ENCODE measurements around the gene DOP1B.

The DOP1B gene

DNA sequence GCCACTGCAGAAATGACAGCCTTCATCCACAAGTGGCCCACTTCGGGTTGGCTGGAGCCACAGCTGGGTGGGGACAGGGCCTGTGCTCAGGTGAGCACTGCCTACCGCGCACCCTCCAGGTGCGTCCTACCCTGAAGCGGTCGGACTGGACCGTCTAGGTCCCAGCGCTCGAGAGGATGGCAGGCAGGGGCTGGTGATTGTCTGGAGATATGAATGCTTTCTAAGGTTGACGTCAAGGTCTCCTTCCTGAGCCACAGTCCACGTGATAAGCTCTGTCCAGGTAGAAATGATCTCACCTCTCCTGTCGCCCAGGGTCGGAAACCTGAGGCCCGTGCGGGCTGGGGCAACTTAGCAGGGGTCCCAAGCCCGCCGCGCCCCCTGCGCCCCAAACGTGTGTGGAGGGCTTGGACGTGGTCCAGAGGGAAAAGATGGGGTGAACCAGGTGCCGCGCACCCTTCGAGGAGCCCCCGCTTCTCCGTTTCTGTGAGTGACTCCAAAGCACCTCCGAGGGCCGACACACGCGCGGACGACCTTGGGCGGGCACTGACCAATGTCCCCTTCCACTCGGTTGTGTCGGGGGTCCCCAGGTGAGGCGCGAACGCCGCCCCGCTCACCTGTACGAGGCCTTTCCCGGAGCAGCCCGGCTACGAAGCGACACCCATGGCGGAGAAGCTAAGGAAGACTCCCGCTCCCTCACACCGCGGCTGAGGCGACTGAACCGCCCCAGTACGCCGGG, 853 bp upstream of the DOP1B start:
- Histone ChIP-seq H3K4me3 (ENCODE audit: low read depth, low read length) (peak overlapping the region; percentile 81), H3K27ac (peak overlapping the region; percentile 98), H3K79me2 (peaks cover 13% of the 10 kb centered on the region), H3K36me3 (ENCODE audit: control insufficient read depth, insufficient read depth, low read length) (no peaks in the 10 kb centered on the region), H3K27me3 (ENCODE audit: control insufficient read depth, insufficient read depth, low read length) (no peaks in the 10 kb centered on the region), H3K9ac (peak overlapping the region; percentile 16), H2AFZ (peak overlapping the region; percentile 83), H3K9me3 (ENCODE audit: control insufficient read depth, low read length) (no peaks in the 10 kb centered on the region), H3K4me2 (ENCODE audit: low read length) (peak overlapping the region; percentile 92), H3K4me1 (no peaks in the 10 kb centered on the region)
- TF ChIP-seq, protein P1, sequence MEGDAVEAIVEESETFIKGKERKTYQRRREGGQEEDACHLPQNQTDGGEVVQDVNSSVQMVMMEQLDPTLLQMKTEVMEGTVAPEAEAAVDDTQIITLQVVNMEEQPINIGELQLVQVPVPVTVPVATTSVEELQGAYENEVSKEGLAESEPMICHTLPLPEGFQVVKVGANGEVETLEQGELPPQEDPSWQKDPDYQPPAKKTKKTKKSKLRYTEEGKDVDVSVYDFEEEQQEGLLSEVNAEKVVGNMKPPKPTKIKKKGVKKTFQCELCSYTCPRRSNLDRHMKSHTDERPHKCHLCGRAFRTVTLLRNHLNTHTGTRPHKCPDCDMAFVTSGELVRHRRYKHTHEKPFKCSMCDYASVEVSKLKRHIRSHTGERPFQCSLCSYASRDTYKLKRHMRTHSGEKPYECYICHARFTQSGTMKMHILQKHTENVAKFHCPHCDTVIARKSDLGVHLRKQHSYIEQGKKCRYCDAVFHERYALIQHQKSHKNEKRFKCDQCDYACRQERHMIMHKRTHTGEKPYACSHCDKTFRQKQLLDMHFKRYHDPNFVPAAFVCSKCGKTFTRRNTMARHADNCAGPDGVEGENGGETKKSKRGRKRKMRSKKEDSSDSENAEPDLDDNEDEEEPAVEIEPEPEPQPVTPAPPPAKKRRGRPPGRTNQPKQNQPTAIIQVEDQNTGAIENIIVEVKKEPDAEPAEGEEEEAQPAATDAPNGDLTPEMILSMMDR (IDR thresholded peaks at IDR 0.05) = no peak

DNA sequence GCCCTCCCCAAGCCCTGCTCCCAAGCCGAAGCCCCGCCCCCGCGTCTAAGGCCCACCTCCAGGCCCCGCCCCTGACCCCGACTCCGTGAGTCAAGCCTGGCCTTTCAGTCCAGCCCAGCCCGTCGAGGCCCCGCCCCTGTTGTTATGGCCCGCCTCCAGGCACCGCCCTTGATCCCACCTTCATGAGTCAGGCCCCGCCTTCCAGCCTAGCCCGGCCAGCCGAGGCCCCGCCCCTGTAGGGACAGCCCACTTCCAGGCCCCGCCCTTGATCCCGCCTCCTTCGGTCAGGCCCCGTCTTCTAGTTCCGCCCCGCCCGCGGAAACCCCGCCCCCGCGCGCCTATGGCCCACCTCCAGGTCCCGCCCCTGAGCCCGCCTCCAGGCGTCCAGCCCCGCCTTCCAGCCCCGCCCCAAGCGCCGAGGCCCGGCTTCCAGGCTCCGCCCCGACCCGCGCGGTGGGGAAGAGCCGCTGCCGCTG, 247 bp upstream of the DOP1B start:
- peak overlapping the region; percentile 64 for H2AFZ ChIP-seq
- peaks cover 15% of the 10 kb centered on the region for H3K79me2 ChIP-seq
- TF ChIP-seq, protein P1 (IDR thresholded peaks at IDR 0.05) = no peak
- H3K36me3 ChIP-seq (ENCODE audit: control insufficient read depth, insufficient read depth, low read length) = no peaks in the 10 kb centered on the region
- H3K4me1 ChIP-seq = no peaks in the 10 kb centered on the region
- H3K9me3 ChIP-seq (ENCODE audit: control insufficient read depth, low read length) = no peaks in the 10 kb centered on the region
- H3K9ac ChIP-seq = peak overlapping the region; percentile 16
- peak overlapping the region; percentile 98 for H3K27ac ChIP-seq
- peak overlapping the region; percentile 92 for H3K4me2 ChIP-seq (ENCODE audit: low read length)
- H3K27me3 ChIP-seq (ENCODE audit: control insufficient read depth, insufficient read depth, low read length) = no peaks in the 10 kb centered on the region
- peak overlapping the region; percentile 81 for H3K4me3 ChIP-seq (ENCODE audit: low read depth, low read length)

DNA sequence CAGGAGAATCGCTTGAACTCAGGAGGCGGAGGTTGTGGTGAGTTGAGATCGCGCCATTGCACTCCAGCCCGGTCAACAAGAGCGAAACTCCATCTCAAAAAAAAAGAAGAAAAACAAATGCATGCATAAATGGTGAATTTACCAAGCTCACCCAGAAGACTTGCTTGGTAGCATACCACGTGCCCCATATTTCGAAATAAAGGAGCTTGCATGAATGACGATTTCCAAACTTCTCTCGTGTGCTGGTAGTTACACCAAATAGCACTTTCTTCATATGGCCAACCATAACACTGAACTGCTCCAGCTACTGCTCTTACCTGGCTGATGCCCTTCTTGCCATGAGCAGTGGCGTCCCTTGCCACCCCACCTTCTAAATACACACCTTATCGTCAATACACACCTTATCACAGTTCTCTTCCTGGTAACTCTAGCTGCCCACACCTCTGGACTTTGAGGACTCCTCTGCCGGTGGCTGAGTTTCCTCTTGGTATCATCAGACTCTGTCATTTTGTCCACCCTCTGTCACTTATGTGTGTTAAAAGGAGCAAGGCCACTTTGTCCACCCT, 2.8 kb downstream of the DOP1B start:
- Histone ChIP-seq H2AFZ (no peak overlapping the region), H3K9me3 (ENCODE audit: control insufficient read depth, low read length) (no peaks in the 10 kb centered on the region), H3K27ac (no peak overlapping the region), H3K4me2 (ENCODE audit: low read length) (no peak overlapping the region), H3K36me3 (ENCODE audit: control insufficient read depth, insufficient read depth, low read length) (no peaks in the 10 kb centered on the region), H3K9ac (no peak overlapping the region), H3K4me3 (ENCODE audit: low read depth, low read length) (no peak overlapping the region), H3K27me3 (ENCODE audit: control insufficient read depth, insufficient read depth, low read length) (no peaks in the 10 kb centered on the region), H3K4me1 (peaks cover 3% of the 10 kb centered on the region), H3K79me2 (peaks cover 22% of the 10 kb centered on the region)
- TF ChIP-seq, protein P1 (IDR thresholded peaks at IDR 0.05) = no peak

DNA sequence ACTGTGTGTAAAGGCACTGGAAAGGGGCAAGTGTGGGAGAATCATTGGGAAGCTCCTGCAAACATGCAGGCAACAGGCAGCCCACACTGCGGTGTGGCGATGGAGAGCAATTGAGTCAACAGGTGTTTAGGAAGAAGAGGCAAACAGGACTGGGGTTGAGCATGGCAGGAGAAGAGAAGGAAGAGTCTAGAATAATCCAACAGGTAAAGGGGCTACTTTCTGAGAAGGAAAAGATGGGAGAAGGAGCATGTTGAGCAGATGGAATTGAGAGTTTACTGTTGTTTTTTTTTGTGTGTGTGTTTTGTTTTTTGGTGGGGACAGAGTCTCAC, 4.2 kb downstream of the DOP1B start:
- Histone ChIP-seq H3K4me1 (peaks cover 3% of the 10 kb centered on the region), H3K9me3 (ENCODE audit: control insufficient read depth, low read length) (no peaks in the 10 kb centered on the region), H3K27ac (no peak overlapping the region), H2AFZ (no peak overlapping the region), H3K9ac (no peak overlapping the region), H3K79me2 (peaks cover 22% of the 10 kb centered on the region), H3K36me3 (ENCODE audit: control insufficient read depth, insufficient read depth, low read length) (no peaks in the 10 kb centered on the region), H3K27me3 (ENCODE audit: control insufficient read depth, insufficient read depth, low read length) (no peaks in the 10 kb centered on the region), H3K4me3 (ENCODE audit: low read depth, low read length) (no peak overlapping the region), H3K4me2 (ENCODE audit: low read length) (no peak overlapping the region)
- TF ChIP-seq, protein P1 (IDR thresholded peaks at IDR 0.05) = no peak

Measured in parathyroid adenoma (tissue), 2 donors.